Measurements from ENCODE around the gene NKAIN1. TPM values are rescaled to one million over a fixed set of nuclear protein-coding genes. Genes with fewer than 3 reads are reported as not detected.

NKAIN1 gene
- total RNA-seq, 2 donors from 2014 or later: not detected

GRCh38 chr1:31164291-31164690 is 75.4 kb downstream of the NKAIN1 start:
- Histone ChIP-seq H3K27ac (no peak overlapping the region), H3K4me3 (no peak overlapping the region), H3K4me1 (peaks cover 0 to 6% of the 10 kb centered on the region in 2 donors), H3K9me3 (no peaks in the 10 kb centered on the region), H3K27me3 (no peaks in the 10 kb centered on the region), H3K36me3 (no peaks in the 10 kb centered on the region)
- DNase-seq (ENCODE audit: low spot score): no peak
- TF ChIP-seq CTCF (IDR thresholded peaks at IDR 0.05): no peak

GRCh38 chr1:31163866-31164265 is 75.8 kb downstream of the NKAIN1 start:
- H3K9me3 ChIP-seq: no peaks in the 10 kb centered on the region
- no peak for DNase-seq (ENCODE audit: low spot score)
- H3K27ac ChIP-seq: no peak overlapping the region
- H3K4me1 ChIP-seq: peaks cover 0 to 6% of the 10 kb centered on the region in 2 donors
- no peak for TF ChIP-seq CTCF (IDR thresholded peaks at IDR 0.05)
- no peak overlapping the region for H3K4me3 ChIP-seq
- no peaks in the 10 kb centered on the region for H3K36me3 ChIP-seq
- H3K27me3 ChIP-seq: no peaks in the 10 kb centered on the region

GRCh38 chr1:31161571-31161970 is 78.1 kb downstream of the NKAIN1 start:
- Histone ChIP-seq H3K36me3 (no peaks in the 10 kb centered on the region), H3K27ac (no peak overlapping the region), H3K9me3 (no peaks in the 10 kb centered on the region), H3K27me3 (no peaks in the 10 kb centered on the region), H3K4me1 (peaks cover 0 to 6% of the 10 kb centered on the region in 2 donors), H3K4me3 (no peak overlapping the region)
- no peak for DNase-seq (ENCODE audit: low spot score)
- no peak for TF ChIP-seq CTCF (IDR thresholded peaks at IDR 0.05)

- Histone ChIP-seq H3K27me3 (no peaks in the 10 kb centered on the region), H3K4me3 (no peak overlapping the region), H3K9me3 (no peaks in the 10 kb centered on the region), H3K27ac (no peak overlapping the region), H3K36me3 (no peaks in the 10 kb centered on the region), H3K4me1 (peaks cover 0 to 13% of the 10 kb centered on the region in 2 donors)
- TF ChIP-seq CTCF (IDR thresholded peaks at IDR 0.05): no peak
- DNase-seq (ENCODE audit: low spot score): no peak
These were observed 79.6 kb downstream of the NKAIN1 start for GRCh38 chr1:31159869-31160611.

GRCh38 chr1:31159323-31159722 is 80.4 kb downstream of the NKAIN1 start:
- no peak for DNase-seq (ENCODE audit: low spot score)
- H3K4me1 ChIP-seq: peaks cover 0 to 13% of the 10 kb centered on the region in 2 donors
- no peak overlapping the region for H3K4me3 ChIP-seq
- no peaks in the 10 kb centered on the region for H3K27me3 ChIP-seq
- no peaks in the 10 kb centered on the region for H3K36me3 ChIP-seq
- H3K27ac ChIP-seq: no peak overlapping the region
- no peaks in the 10 kb centered on the region for H3K9me3 ChIP-seq
- no peak for TF ChIP-seq CTCF (IDR thresholded peaks at IDR 0.05)
